ENCODE results near the gene DLK1. TPM values are rescaled to one million over a fixed set of nuclear protein-coding genes. Genes with fewer than 3 reads are reported as not detected.

The DLK1 gene
- total RNA-seq, 2 donors from 2014 or later, result not detected

DNA sequence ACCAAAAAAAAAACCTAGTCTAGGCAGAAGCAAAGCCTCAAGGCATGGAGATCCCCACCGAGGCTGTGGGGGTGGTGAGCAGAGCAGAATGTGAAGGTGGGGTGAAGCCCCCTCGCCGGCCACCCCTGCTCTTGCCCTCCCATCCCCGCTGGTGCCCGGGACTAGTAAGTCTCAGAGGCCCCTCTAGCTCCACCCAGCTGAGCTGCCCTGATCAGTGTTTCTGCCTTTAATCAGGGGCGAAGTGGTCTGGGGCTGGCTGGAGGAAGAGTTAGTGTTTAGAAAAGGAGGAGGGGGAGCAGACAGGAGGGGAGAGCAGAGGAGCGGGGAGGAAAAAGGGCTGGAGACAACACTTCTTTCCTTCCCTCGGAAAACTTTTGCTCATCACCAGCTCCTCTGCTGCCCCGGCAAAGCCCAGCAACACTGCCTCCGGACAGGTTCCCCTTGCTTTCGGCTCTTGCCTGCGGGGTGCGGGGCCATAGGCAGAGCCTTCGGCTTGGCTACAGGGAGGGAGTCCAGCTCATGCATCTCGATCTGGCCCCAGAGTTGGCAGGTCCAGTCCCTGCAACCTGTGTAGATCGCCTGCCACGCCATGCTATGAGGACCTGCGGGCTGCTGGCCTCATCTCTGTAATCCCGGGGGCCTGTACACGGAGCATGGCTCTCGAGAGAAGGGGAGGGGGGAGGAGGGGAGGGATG is 3.4 kb upstream of the DLK1 start:
- H3K36me3 ChIP-seq, result no peaks in the 10 kb centered on the region
- peaks cover 0 to 9% of the 10 kb centered on the region in 2 donors for H3K27me3 ChIP-seq
- DNase-seq (ENCODE audit: low spot score), result no peak
- TF ChIP-seq, protein P1, sequence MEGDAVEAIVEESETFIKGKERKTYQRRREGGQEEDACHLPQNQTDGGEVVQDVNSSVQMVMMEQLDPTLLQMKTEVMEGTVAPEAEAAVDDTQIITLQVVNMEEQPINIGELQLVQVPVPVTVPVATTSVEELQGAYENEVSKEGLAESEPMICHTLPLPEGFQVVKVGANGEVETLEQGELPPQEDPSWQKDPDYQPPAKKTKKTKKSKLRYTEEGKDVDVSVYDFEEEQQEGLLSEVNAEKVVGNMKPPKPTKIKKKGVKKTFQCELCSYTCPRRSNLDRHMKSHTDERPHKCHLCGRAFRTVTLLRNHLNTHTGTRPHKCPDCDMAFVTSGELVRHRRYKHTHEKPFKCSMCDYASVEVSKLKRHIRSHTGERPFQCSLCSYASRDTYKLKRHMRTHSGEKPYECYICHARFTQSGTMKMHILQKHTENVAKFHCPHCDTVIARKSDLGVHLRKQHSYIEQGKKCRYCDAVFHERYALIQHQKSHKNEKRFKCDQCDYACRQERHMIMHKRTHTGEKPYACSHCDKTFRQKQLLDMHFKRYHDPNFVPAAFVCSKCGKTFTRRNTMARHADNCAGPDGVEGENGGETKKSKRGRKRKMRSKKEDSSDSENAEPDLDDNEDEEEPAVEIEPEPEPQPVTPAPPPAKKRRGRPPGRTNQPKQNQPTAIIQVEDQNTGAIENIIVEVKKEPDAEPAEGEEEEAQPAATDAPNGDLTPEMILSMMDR (IDR thresholded peaks at IDR 0.05), result no peak
- H3K4me1 ChIP-seq, result no peaks in the 10 kb centered on the region
- H3K27ac ChIP-seq, result no peak overlapping the region
- H3K4me3 ChIP-seq, result no peak overlapping the region
- H3K9me3 ChIP-seq, result no peaks in the 10 kb centered on the region

GRCh38 chr14:100723830-100724437 is 2.8 kb upstream of the DLK1 start:
- Histone ChIP-seq H3K36me3 (no peaks in the 10 kb centered on the region), H3K4me1 (no peaks in the 10 kb centered on the region), H3K27me3 (peaks cover 0 to 11% of the 10 kb centered on the region in 2 donors), H3K4me3 (no peak overlapping the region), H3K27ac (no peak overlapping the region), H3K9me3 (no peaks in the 10 kb centered on the region)
- DNase-seq (ENCODE audit: low spot score), result no peak
- TF ChIP-seq, protein P1 (IDR thresholded peaks at IDR 0.05), result no peak

GRCh38 chr14:100724536-100724935 is 2.2 kb upstream of the DLK1 start:
- DNase-seq (ENCODE audit: low spot score), result no peak
- TF ChIP-seq, protein P1 (IDR thresholded peaks at IDR 0.05), result no peak
- Histone ChIP-seq H3K27me3 (peaks cover 0 to 11% of the 10 kb centered on the region in 2 donors), H3K27ac (no peak overlapping the region), H3K4me1 (no peaks in the 10 kb centered on the region), H3K4me3 (no peak overlapping the region), H3K36me3 (no peaks in the 10 kb centered on the region), H3K9me3 (no peaks in the 10 kb centered on the region)

- Histone ChIP-seq H3K4me1 (no peaks in the 10 kb centered on the region), H3K36me3 (no peaks in the 10 kb centered on the region), H3K9me3 (no peaks in the 10 kb centered on the region), H3K27ac (no peak overlapping the region), H3K4me3 (no peak overlapping the region), H3K27me3 (peaks cover 0 to 11% of the 10 kb centered on the region in 2 donors)
- TF ChIP-seq, protein P1 (IDR thresholded peaks at IDR 0.05), result no peak
- no peak for DNase-seq (ENCODE audit: low spot score)
These were observed 905 bp upstream of the DLK1 start for GRCh38 chr14:100725587-100726387.

DNA sequence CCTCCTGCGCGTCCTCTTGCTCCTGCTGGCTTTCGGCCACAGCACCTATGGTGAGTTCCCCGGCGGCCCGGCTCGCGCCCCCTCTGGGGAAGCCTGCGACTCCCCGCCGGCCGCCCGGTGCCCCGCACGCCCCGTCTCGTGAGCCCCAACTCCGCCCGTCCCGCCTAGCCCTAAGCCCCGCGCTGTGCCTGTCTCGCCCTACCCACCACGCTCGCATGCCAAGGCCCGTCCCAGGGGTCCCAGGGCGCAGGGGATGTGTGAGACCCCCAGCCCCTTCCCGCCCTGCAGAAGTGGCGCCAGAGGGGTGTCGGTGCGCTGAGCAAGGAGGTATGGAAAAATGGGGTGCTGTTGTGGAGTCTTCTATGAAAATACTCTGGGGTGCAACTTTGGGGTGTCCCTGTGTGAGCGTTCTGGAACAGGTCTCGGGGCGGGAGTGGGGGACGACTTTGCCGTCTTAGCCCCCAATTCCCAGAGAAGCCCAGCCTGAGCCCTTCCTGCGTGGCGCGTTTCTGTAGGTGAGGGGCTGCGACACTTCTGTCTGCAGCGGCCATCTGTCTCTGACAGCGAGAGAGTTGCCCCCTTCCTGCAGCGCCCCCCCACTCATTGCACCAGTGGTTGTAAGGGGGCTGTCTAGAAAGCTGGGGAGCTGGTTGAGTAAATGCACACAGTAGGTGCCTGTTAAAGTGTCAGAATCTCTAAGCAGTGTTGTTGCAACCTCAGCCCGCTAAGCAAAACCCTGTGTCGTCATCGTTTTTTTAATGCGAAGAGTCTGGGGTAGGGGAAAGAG is 587 bp downstream of the DLK1 start:
- Histone ChIP-seq H3K4me3 (no peak overlapping the region), H3K4me1 (no peaks in the 10 kb centered on the region), H3K9me3 (no peaks in the 10 kb centered on the region), H3K27me3 (peaks cover 0 to 11% of the 10 kb centered on the region in 2 donors), H3K36me3 (no peaks in the 10 kb centered on the region), H3K27ac (no peak overlapping the region)
- DNase-seq (ENCODE audit: low spot score), result no peak
- TF ChIP-seq, protein P1 (IDR thresholded peaks at IDR 0.05), result no peak

Measured in right atrium auricular region (tissue), 2 donors.